K562 (cell line): Measurements from ENCODE around the gene SLC9A1. TPM values are rescaled to one million over a fixed set of nuclear protein-coding genes. Genes with fewer than 3 reads are reported as not detected.
A peak's percentile ranks its signal among the peaks of the same experiment; 100 is the strongest.

Experiments
- C11orf30 ChIP-seq: fragments of 450-650 bp; IDR thresholded peaks from 2 replicates; pipeline ENCODE4 v1.6.1; 2016; ENCODE audit warnings: low read depth, mild to moderate bottlenecking
- CREB5 ChIP-seq: fragments of 250-450 bp; sonication (Bioruptor Pico); IDR thresholded peaks from 2 replicates; pipeline ENCODE4 v1.5.0; 2020; ENCODE audit warnings: mild to moderate bottlenecking
- DNMT1 ChIP-seq: fragments of 450-650 bp; IDR thresholded peaks from 2 replicates; pipeline ENCODE4 v1.6.1; 2016; ENCODE audit warnings: antibody characterized with exemption, mild to moderate bottlenecking
- ERF ChIP-seq: fragments of 450-650 bp; formaldehyde crosslinking; IDR thresholded peaks from 2 replicates; pipeline ENCODE4 v1.4.0; 2020; ENCODE audit warnings: mild to moderate bottlenecking, mixed read lengths
- GTF2E2 ChIP-seq: fragments of 200-800 bp; sonication (Bioruptor generic); IDR thresholded peaks from 2 replicates; pipeline ENCODE4 v1.6.1; 2016; ENCODE audit warnings: missing genetic modification characterization, missing compliant biosample characterization
- HDGF ChIP-seq: fragments of 450-650 bp; IDR thresholded peaks from 2 replicates; pipeline ENCODE4 v1.6.1; 2016
- KLF16 ChIP-seq: IDR thresholded peaks from 2 replicates; pipeline ENCODE4 v1.6.1; 2016; ENCODE audit warnings: antibody characterized with exemption
- KLF6 ChIP-seq: fragments of 250-450 bp; sonication (Bioruptor Pico); IDR thresholded peaks from 2 replicates; pipeline ENCODE4 v1.4.0; 2020; ENCODE audit warnings: mild to moderate bottlenecking, moderate library complexity, borderline replicate concordance
- LEF1 ChIP-seq: fragments of 450-650 bp; IDR thresholded peaks from 2 replicates; pipeline ENCODE4 v1.6.1; 2016; ENCODE audit warnings: mild to moderate bottlenecking
- MCM2 ChIP-seq: fragments of 450-650 bp; IDR thresholded peaks from 2 replicates; pipeline ENCODE4 v1.6.1; 2017; ENCODE audit warnings: low read depth, mild to moderate bottlenecking
- NR4A1 ChIP-seq, 2 experiments: fragments of 250-450 bp in 1 of 2; fragments of 450-650 bp in 1 of 2; sonication (Bioruptor Pico) in 1 of 2; IDR thresholded peaks; 2 replicates each; pipeline versions ENCODE4 v1.4.0 to v1.6.1; 2016 to 2020; ENCODE audit warnings: mild to moderate bottlenecking in 2 of 2, missing compliant biosample characterization in 1 of 2, missing genetic modification characterization in 1 of 2, moderate library complexity in 1 of 2
- PCBP1 ChIP-seq: fragments of 200-400 bp; formaldehyde crosslinking; IDR thresholded peaks from 2 replicates; pipeline ENCODE4 v1.6.1; 2018; ENCODE audit warnings: mild to moderate bottlenecking, low read depth, low read length; ENCODE audit not compliant: poor library complexity, severe bottlenecking
- PYGO2 ChIP-seq: fragments of 450-650 bp; IDR thresholded peaks from 2 replicates; pipeline ENCODE4 v1.6.1; 2016; ENCODE audit warnings: mild to moderate bottlenecking, missing genetic modification characterization, moderate library complexity, missing compliant biosample characterization
- RAD21 ChIP-seq, 2 experiments: fragments of 250-450 bp in 1 of 2; fragments of 450-650 bp in 1 of 2; sonication (Bioruptor Pico) in 1 of 2; formaldehyde crosslinking in 1 of 2; IDR thresholded peaks in 1 of 2; conservative IDR thresholded peaks in 1 of 2; 2 replicates each; pipeline versions ENCODE4 v1.4.0 to v1.8.0; 2020 to 2022; ENCODE audit warnings: mild to moderate bottlenecking in 2 of 2, moderate library complexity in 1 of 2
- SMARCA5 ChIP-seq: fragments of 450-650 bp; IDR thresholded peaks from 2 replicates; pipeline ENCODE4 v1.6.1; 2016
- TOE1 ChIP-seq, 2 experiments: fragments of 450-650 bp in 1 of 2; sonication (generic) in 1 of 2; formaldehyde crosslinking in 1 of 2; IDR thresholded peaks; 2 replicates each; pipeline versions ENCODE4 v1.7.1 to v1.8.0; 2016 to 2022; ENCODE audit warnings: borderline replicate concordance in 2 of 2, mild to moderate bottlenecking in 2 of 2, antibody characterized with exemption in 1 of 2, inconsistent platforms in 1 of 2, low read depth in 1 of 2, missing genetic modification reagents in 1 of 2, moderate library complexity in 1 of 2
- TRIM24 ChIP-seq, 2 experiments: fragments of 450-650 bp; IDR thresholded peaks; 2 replicates each; pipeline ENCODE4 v1.6.1; 2016
- TSHZ1 ChIP-seq: fragments of 250-450 bp; sonication (Bioruptor Pico); IDR thresholded peaks from 2 replicates; pipeline ENCODE4 v1.4.0; 2020; ENCODE audit warnings: mild to moderate bottlenecking, moderate library complexity
- ZNF24 ChIP-seq: fragments of 450-650 bp; IDR thresholded peaks from 2 replicates; pipeline ENCODE4 v1.6.1; 2016
- ZNF699 ChIP-seq: fragments of 250-450 bp; sonication (Bioruptor Pico); IDR thresholded peaks from 2 replicates; pipeline ENCODE4 v1.8.0; 2021; ENCODE audit warnings: mild to moderate bottlenecking, moderate library complexity; ENCODE audit not compliant: insufficient replicate concordance
- polyA plus RNA-seq, 8 experiments: library from polyadenylated mRNA; depleted of rRNA in 4 of 8; stranded (reverse) in 5 of 8; unstranded in 3 of 8; fragments of >200 nt; fragmentation: Nextera tagmentation in 2 of 8; fragmentation: Illumina TruSeq in 1 of 8; extraction: Ambion mirVana in 2 of 8; extraction: Trizol in 1 of 8; gene quantifications; 2 replicates each; pipeline versions ENCODE4 v1.2.1 to v1.2.3, GENCODE V29; 2011 to 2014; ENCODE audit warnings: inconsistent platforms in 1 of 8, missing spikeins in 1 of 8
- total RNA-seq, 7 experiments: library from RNA; depleted of rRNA in 6 of 7; stranded (reverse); fragments of >200 nt in 6 of 7; fragmentation: Illumina TruSeq in 2 of 7; extraction: Trizol in 2 of 7; gene quantifications; 2 replicates each; pipeline versions ENCODE4 v1.2.1 to v1.2.3, GENCODE V29; 2011 to 2021; ENCODE audit warnings: low replicate concordance in 1 of 7
- TF ChIP-seq, protein P1 (sequence below): fragments of 450-650 bp; IDR thresholded peaks from 2 replicates; pipeline ENCODE4 v1.6.1; 2018; ENCODE audit not compliant: partially characterized antibody

The SLC9A1 gene
- total and polyA plus RNA-seq, 9 of the 15 experiments (the other 6 are each of a cell fraction or from before 2014, with no cell fraction given): 0.59 to 14.4 (median 2.0) TPM

DNA sequence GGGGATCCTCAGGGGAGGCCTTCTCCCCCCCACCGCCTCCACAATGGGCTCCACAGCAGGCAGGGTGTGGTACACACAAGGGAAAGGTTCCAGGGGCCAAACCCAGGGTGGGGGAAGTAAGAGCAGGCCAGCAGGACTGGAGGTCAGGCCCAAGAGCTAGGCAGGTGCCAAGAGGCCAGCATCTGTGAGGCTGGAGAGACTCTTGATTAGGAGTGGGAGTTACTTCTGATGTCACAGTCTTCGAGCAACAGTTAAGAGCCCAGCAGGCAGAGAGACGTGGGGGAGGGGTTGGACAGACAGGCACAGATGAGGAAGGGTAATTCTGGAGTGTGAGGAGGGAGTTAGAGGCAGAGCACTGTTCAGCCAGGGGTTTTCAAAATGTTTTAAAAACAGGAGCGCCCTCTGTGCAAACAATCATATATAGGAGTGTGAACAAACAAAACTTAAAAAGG is 55.8 kb downstream of the SLC9A1 start (continued):
- TF ChIP-seq TOE1 (IDR thresholded peaks at IDR 0.05; ENCODE audit: borderline replicate concordance): peak; percentile 20; the same call in 1 of the 2 replicates
- no peak for TF ChIP-seq TOE1 (CRISPR knock-in tag; IDR thresholded peaks at IDR 0.05; ENCODE audit: borderline replicate concordance, low read depth)
- TF ChIP-seq HDGF: no peak
- TF ChIP-seq DNMT1: no peak
- TF ChIP-seq ERF: peak; percentile 48; the same call in 1 of the 2 replicates
- TF ChIP-seq PCBP1: no peak
- TF ChIP-seq C11orf30: no peak
- TF ChIP-seq KLF6: no peak
- TF ChIP-seq SMARCA5: no peak
- TF ChIP-seq MCM2: no peak
- no peak for TF ChIP-seq CREB5
- TF ChIP-seq RAD21 (CRISPR knock-in tag; conservative IDR thresholded peaks at IDR 0.05 in 1 of 2, IDR thresholded peaks at IDR 0.05 in 1 of 2): peak in 1 of 2 experiments; percentile 30; a peak in 2 of 4 replicates
- TF ChIP-seq TSHZ1: no peak
- no peak for TF ChIP-seq ZNF24
- 0 out of 2 replicates have a peak, but pooled peaks have one; percentile 21 for TF ChIP-seq NR4A1 (CRISPR knock-in tag; IDR thresholded peaks at IDR 0.05)
- no peak for TF ChIP-seq NR4A1 (tag; IDR thresholded peaks at IDR 0.05)
- TF ChIP-seq KLF16: peak; percentile 48; the same call in 1 of the 2 replicates
- TF ChIP-seq TRIM24 (IDR thresholded peaks at IDR 0.05): peak; percentile 59 to 74; a peak in 3 of 4 replicates
- TF ChIP-seq LEF1: peak; percentile 94
- no peak for TF ChIP-seq PYGO2 (tag)
- TF ChIP-seq, protein P1, sequence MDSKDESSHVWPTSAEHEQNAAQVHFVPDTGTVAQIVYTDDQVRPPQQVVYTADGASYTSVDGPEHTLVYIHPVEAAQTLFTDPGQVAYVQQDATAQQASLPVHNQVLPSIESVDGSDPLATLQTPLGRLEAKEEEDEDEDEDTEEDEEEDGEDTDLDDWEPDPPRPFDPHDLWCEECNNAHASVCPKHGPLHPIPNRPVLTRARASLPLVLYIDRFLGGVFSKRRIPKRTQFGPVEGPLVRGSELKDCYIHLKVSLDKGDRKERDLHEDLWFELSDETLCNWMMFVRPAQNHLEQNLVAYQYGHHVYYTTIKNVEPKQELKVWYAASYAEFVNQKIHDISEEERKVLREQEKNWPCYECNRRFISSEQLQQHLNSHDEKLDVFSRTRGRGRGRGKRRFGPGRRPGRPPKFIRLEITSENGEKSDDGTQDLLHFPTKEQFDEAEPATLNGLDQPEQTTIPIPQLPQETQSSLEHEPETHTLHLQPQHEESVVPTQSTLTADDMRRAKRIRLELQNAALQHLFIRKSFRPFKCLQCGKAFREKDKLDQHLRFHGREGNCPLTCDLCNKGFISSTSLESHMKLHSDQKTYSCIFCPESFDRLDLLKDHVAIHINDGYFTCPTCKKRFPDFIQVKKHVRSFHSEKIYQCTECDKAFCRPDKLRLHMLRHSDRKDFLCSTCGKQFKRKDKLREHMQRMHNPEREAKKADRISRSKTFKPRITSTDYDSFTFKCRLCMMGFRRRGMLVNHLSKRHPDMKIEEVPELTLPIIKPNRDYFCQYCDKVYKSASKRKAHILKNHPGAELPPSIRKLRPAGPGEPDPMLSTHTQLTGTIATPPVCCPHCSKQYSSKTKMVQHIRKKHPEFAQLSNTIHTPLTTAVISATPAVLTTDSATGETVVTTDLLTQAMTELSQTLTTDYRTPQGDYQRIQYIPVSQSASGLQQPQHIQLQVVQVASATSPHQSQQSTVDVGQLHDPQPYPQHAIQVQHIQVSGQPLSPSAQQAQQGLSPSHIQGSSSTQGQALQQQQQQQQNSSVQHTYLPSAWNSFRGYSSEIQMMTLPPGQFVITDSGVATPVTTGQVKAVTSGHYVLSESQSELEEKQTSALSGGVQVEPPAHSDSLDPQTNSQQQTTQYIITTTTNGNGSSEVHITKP: peak; percentile 82
- TF ChIP-seq ZNF699 (CRISPR knock-in tag): no peak
- TF ChIP-seq GTF2E2 (tag): no peak
